HG03097 (cell line): ENCODE results near the gene SLC9A5.
A peak's percentile ranks its signal among the peaks of the same experiment; 100 is the strongest.

Source experiments
- ATAC-seq: cut with Tn5 transposase; IDR thresholded peaks from one replicate; pipeline ENCODE4 v1.9.1; 2021; ENCODE audit not compliant: unreplicated experiment, low FRiP score

SLC9A5 gene

GRCh38 chr16:67279296-67280089 is 30.7 kb downstream of the SLC9A5 start, which contains the start of gene PLEKHG4:
TSS of gene PLEKHG4 (plus strand) at chr16:67279532. CDS start at chr16:67280045, 513 bp downstream.
- ATAC-seq: peak; percentile 59

- no peak for ATAC-seq
Observed at GRCh38 chr16:67280090-67281015, 31.6 kb downstream of the SLC9A5 start.

- no peak for ATAC-seq
Observed at GRCh38 chr16:67281536-67282446, 33.0 kb downstream of the SLC9A5 start.

- ATAC-seq: no peak
Observed at GRCh38 chr16:67282447-67282805, 33.6 kb downstream of the SLC9A5 start.

GRCh38 chr16:67283039-67283825 is 34.5 kb downstream of the SLC9A5 start:
- no peak for ATAC-seq

GRCh38 chr16:67283826-67284555 is 35.2 kb downstream of the SLC9A5 start:
- ATAC-seq: no peak

GRCh38 chr16:67284699-67285646 is 36.2 kb downstream of the SLC9A5 start:
- ATAC-seq: no peak

GRCh38 chr16:67286441-67287235 is 37.9 kb downstream of the SLC9A5 start:
- no peak for ATAC-seq

GRCh38 chr16:67287960-67288359 is 39.2 kb downstream of the SLC9A5 start:
- ATAC-seq: no peak

GRCh38 chr16:67291461-67291860 is 42.7 kb downstream of the SLC9A5 start:
- no peak for ATAC-seq

GRCh38 chr16:67294171-67294757 is 45.5 kb downstream of the SLC9A5 start:
- no peak for ATAC-seq

GRCh38 chr16:67294938-67295361 is 46.2 kb downstream of the SLC9A5 start:
- ATAC-seq: no peak

- ATAC-seq: no peak
Observed at GRCh38 chr16:67296420-67296819, 47.6 kb downstream of the SLC9A5 start.

GRCh38 chr16:67298277-67298676 is 49.5 kb downstream of the SLC9A5 start:
- ATAC-seq: no peak

GRCh38 chr16:67299269-67299668 is 50.5 kb downstream of the SLC9A5 start:
- no peak for ATAC-seq

GRCh38 chr16:67301080-67301782 is 52.5 kb downstream of the SLC9A5 start:
- no peak for ATAC-seq
